WTC11 (cell line): ENCODE data around the gene GRPEL2. TPM values are rescaled to one million over a fixed set of nuclear protein-coding genes. Genes with fewer than 3 reads are reported as not detected.

Source experiments
- ATAC-seq: fragments of 200-7000 bp; cut with Tn5 transposase; 2 replicates; pipeline ENCODE4 v1.10.0; 2021; ENCODE audit warnings: mild to moderate bottlenecking, moderate library complexity
- CTCF ChIA-PET: fragments of 300-600 bp; sonication (Branson Sonifier 250); formaldehyde crosslinking; loops from one replicate; lab custom pipeline; 2021; ENCODE audit warnings: antibody characterized with exemption; lab: Charles Lee
- POLR2A ChIA-PET: fragments of 350-600 bp; sonication (Branson Sonifier 250); formaldehyde crosslinking; loops from one replicate; lab custom pipeline; 2021; ENCODE audit warnings: antibody characterized with exemption; lab: Charles Lee
- DNase-seq: peaks from one replicate; pipeline ENCODE4 v3.0.0; 2021; ENCODE audit warnings: low spot score
- H3K27ac Mint-ChIP-seq: 2 replicates; pipeline ENCODE4 v1.8.0; 2021; ENCODE audit warnings: mixed read lengths
- H3K27me3 Mint-ChIP-seq: 2 replicates; pipeline ENCODE4 v1.8.0; 2021; ENCODE audit warnings: low read depth, mild to moderate bottlenecking, moderate library complexity, mixed read lengths
- H3K36me3 Mint-ChIP-seq: 2 replicates; pipeline ENCODE4 v1.8.0; 2021; ENCODE audit warnings: mixed read lengths
- H3K4me1 Mint-ChIP-seq: 2 replicates; pipeline ENCODE4 v1.8.0; 2022; ENCODE audit warnings: mixed read lengths
- H3K4me3 Mint-ChIP-seq: 2 replicates; pipeline ENCODE4 v1.8.0; 2021; ENCODE audit warnings: mild to moderate bottlenecking, moderate library complexity, mixed read lengths
- H3K9me3 Mint-ChIP-seq: 2 replicates; pipeline ENCODE4 v1.8.0; 2021; ENCODE audit warnings: mixed read lengths
- CBFB ChIP-seq: sonication (generic); formaldehyde crosslinking; IDR thresholded peaks from 2 replicates; pipeline ENCODE4 v1.8.1; 2022; ENCODE audit warnings: mild to moderate bottlenecking, low read depth, missing genetic modification reagents
- ESRRA ChIP-seq: sonication (generic); formaldehyde crosslinking; IDR thresholded peaks from 2 replicates; pipeline ENCODE4 v1.8.1; 2022; ENCODE audit warnings: mild to moderate bottlenecking, missing genetic modification reagents, borderline replicate concordance
- FOXP1 ChIP-seq: sonication (generic); formaldehyde crosslinking; IDR thresholded peaks from 2 replicates; pipeline ENCODE4 v1.8.0; 2022; ENCODE audit warnings: missing genetic modification reagents, mild to moderate bottlenecking, moderate library complexity, borderline replicate concordance
- GRHL2 ChIP-seq: fragments of 250-450 bp; sonication (Bioruptor Pico); IDR thresholded peaks from 2 replicates; pipeline ENCODE4 v1.8.0; 2022; ENCODE audit warnings: mild to moderate bottlenecking, moderate library complexity; ENCODE audit not compliant: insufficient replicate concordance, severe bottlenecking
- MXD4 ChIP-seq: fragments of 250-450 bp; sonication (Bioruptor Pico); IDR thresholded peaks from 2 replicates; pipeline ENCODE4 v1.8.0; 2021; ENCODE audit warnings: mild to moderate bottlenecking, moderate library complexity, borderline replicate concordance
- NR1H2 ChIP-seq: sonication (generic); formaldehyde crosslinking; IDR thresholded peaks from 2 replicates; pipeline ENCODE4 v1.9.0; 2021; ENCODE audit warnings: mild to moderate bottlenecking, moderate library complexity, missing genetic modification reagents
- RELA ChIP-seq: sonication (generic); formaldehyde crosslinking; IDR thresholded peaks from 2 replicates; pipeline ENCODE4 v1.8.1; 2022; ENCODE audit warnings: missing genetic modification reagents, mild to moderate bottlenecking, borderline replicate concordance
- SMAD3 ChIP-seq: sonication (generic); formaldehyde crosslinking; IDR thresholded peaks from 2 replicates; pipeline ENCODE4 v1.8.0; 2022; ENCODE audit warnings: missing genetic modification reagents, mild to moderate bottlenecking, borderline replicate concordance
- ZNF219 ChIP-seq: sonication (generic); formaldehyde crosslinking; IDR thresholded peaks from 2 replicates; pipeline ENCODE4 v1.8.0; 2023; ENCODE audit warnings: missing genetic modification reagents, mild to moderate bottlenecking, borderline replicate concordance
- ZNF396 ChIP-seq: fragments of 250-450 bp; sonication (Bioruptor Pico); IDR thresholded peaks from 2 replicates; pipeline ENCODE4 v1.8.0; 2021; ENCODE audit warnings: mild to moderate bottlenecking, moderate library complexity, borderline replicate concordance
- total RNA-seq: library from RNA; stranded (reverse); gene quantifications from 3 replicates; pipeline ENCODE4 v1.2.3, GENCODE V29; 2021
- TF ChIP-seq, protein P1 (sequence below): sonication (generic); formaldehyde crosslinking; IDR thresholded peaks from 2 replicates; pipeline ENCODE4 v1.8.1; 2022; ENCODE audit warnings: missing genetic modification reagents, borderline replicate concordance
- TF ChIP-seq, protein P2 (sequence below): fragments of 200-600 bp; IDR thresholded peaks from 2 replicates; pipeline ENCODE4 v1.8.0; 2022; ENCODE audit warnings: antibody characterized with exemption
- TF ChIP-seq, protein P3 (sequence below): fragments of 250-450 bp; sonication (Bioruptor Pico); IDR thresholded peaks from 2 replicates; pipeline ENCODE4 v1.8.0; 2021; ENCODE audit warnings: mild to moderate bottlenecking

Gene GRPEL2
- total RNA-seq, 1 experiment from 2014 or later = 48.6 TPM

DNA sequence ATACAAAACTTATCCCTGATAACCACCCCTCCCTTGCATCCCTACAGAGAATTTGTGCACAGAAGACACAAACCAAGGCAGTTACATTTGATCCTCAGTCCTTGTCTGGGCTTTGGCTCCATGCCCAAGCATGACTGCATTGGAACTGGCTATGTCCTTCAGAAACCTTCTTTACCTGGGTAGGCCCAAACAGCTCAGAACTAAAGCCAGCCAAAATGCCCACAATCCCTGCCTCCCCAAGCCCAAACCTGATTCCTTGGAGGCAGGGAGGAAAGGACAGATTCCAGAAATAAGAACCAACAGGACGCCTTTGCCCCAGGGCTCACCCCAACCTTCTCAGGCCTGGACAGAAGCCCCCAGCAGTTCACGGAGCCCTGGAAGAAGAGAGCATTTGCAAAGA is 25.6 kb downstream of the GRPEL2 start (continued):
- TF ChIP-seq, protein P1, sequence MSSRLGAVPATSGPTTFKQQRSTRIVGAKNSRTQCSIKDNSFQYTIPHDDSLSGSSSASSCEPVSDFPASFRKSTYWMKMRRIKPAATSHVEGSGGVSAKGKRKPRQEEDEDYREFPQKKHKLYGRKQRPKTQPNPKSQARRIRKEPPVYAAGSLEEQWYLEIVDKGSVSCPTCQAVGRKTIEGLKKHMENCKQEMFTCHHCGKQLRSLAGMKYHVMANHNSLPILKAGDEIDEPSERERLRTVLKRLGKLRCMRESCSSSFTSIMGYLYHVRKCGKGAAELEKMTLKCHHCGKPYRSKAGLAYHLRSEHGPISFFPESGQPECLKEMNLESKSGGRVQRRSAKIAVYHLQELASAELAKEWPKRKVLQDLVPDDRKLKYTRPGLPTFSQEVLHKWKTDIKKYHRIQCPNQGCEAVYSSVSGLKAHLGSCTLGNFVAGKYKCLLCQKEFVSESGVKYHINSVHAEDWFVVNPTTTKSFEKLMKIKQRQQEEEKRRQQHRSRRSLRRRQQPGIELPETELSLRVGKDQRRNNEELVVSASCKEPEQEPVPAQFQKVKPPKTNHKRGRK (CRISPR knock-in tag) = no peak
- TF ChIP-seq RELA (CRISPR knock-in tag) = no peak

DNA sequence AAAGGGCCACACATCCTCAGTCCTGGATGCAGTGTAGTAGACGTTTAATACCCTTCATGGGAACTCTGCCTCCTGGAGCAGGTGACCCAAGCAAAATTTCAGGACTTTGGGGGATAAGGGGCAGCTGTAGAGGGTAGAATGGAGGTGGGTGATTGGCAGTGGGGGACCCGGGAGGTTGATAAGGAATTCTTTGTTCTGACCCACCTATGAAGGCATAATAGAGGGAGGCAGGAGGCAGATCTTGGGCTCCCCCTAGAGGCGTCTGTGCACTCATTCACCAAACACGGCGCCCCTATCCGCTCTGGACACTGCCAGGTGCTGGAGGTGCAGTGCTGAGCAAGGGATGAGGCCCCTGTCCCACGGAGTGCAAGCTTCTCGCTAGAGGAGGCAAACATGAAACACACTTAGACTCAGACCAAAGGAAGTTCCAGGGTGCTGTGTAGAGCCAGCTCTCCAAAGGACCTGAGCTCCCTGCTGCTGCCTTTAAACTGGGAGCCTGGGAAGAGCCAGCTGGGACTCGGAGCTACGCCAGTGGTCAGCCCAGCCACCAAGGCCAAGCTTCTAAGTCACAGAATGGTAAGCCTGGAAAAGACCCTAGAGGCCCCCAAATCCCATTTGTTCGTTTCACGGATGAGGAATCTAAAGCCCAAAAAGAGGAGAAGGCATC is 26.1 kb downstream of the GRPEL2 start:
- peak; percentile 91 for ATAC-seq
- no peaks in the 10 kb centered on the region for H3K27me3 Mint-ChIP-seq
- no peaks in the 10 kb centered on the region for H3K9me3 Mint-ChIP-seq
- ChIA-PET POLR2A (interaction anchor here (0.5 kb wide), 1 partner anchor 120 kb away, joined by 4 read pairs; no protein-coding TSS in a partner anchor), CTCF (interaction anchor here (0.6 to 8.6 kb wide), 35 partner anchors 8 to 589 kb away, joined by 3 to 146 read pairs (median 5); partner anchors contain the start of genes IL17B, PCYOX1L and SLC26A2)
- no peak overlapping the region for H3K4me3 Mint-ChIP-seq
- DNase-seq = peak; percentile 79
- TF ChIP-seq, protein P2, sequence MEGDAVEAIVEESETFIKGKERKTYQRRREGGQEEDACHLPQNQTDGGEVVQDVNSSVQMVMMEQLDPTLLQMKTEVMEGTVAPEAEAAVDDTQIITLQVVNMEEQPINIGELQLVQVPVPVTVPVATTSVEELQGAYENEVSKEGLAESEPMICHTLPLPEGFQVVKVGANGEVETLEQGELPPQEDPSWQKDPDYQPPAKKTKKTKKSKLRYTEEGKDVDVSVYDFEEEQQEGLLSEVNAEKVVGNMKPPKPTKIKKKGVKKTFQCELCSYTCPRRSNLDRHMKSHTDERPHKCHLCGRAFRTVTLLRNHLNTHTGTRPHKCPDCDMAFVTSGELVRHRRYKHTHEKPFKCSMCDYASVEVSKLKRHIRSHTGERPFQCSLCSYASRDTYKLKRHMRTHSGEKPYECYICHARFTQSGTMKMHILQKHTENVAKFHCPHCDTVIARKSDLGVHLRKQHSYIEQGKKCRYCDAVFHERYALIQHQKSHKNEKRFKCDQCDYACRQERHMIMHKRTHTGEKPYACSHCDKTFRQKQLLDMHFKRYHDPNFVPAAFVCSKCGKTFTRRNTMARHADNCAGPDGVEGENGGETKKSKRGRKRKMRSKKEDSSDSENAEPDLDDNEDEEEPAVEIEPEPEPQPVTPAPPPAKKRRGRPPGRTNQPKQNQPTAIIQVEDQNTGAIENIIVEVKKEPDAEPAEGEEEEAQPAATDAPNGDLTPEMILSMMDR = peak; percentile 80
- TF ChIP-seq CBFB (CRISPR knock-in tag) = no peak
- H3K36me3 Mint-ChIP-seq = no peaks in the 10 kb centered on the region; the same call in 1 of the 2 replicates
- H3K4me1 Mint-ChIP-seq = peaks cover 15% of the 10 kb centered on the region
- H3K27ac Mint-ChIP-seq = no peak overlapping the region

DNA sequence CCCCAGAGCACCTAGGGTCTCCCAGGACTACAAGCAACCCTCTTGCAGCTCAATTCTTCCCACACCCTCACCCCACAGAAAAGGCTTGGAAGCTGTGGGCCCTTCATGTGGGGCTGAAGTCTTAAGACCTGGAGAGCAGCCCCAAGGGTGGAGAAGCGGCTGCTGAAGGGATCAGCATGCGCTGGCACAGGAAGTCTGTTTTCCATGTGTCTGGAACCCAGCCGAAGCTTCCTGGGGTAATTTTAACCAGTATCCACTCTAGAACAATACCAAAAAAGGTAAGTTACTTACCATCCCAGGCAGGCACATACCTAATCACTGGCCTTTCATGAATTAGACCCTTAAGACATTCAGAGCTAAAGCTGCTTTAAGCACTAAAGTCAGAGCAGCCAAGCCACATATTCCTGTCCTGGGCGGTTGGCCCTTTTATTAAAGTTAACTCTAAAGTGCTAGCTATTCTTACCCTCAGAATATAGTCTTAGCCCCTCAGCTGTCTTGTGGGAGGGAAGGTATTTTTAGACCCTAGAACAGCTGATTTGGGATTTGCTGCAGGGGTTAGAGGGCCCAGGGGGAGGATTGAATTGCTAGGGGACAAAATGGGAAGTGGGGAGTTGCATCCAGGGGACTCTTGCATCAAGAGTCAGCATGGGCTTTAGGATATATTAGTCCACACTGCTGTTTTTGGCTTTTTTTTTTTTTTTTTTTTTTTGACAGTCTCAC is 26.9 kb downstream of the GRPEL2 start:
- ChIA-PET CTCF (interaction anchor here (0.6 to 8.6 kb wide), 33 partner anchors 10 to 588 kb away, joined by 3 to 146 read pairs (median 5); partner anchors contain the start of genes PCYOX1L and SLC26A2), POLR2A (interaction anchor here (0.5 kb wide), 1 partner anchor 119 kb away, joined by 4 read pairs; no protein-coding TSS in a partner anchor)
- H3K27me3 Mint-ChIP-seq = no peaks in the 10 kb centered on the region
- H3K4me1 Mint-ChIP-seq = peaks cover 12% of the 10 kb centered on the region
- no peaks in the 10 kb centered on the region; the same call in 1 of the 2 replicates for H3K36me3 Mint-ChIP-seq
- H3K9me3 Mint-ChIP-seq = 0 out of 2 replicates have a peak, but pooled peaks cover under 1% of the 10 kb centered on the region
- H3K27ac Mint-ChIP-seq = no peak overlapping the region
- TF ChIP-seq NR1H2 (CRISPR knock-in tag) = no peak
- H3K4me3 Mint-ChIP-seq = no peak overlapping the region
- ATAC-seq = no peak
- DNase-seq = no peak

DNA sequence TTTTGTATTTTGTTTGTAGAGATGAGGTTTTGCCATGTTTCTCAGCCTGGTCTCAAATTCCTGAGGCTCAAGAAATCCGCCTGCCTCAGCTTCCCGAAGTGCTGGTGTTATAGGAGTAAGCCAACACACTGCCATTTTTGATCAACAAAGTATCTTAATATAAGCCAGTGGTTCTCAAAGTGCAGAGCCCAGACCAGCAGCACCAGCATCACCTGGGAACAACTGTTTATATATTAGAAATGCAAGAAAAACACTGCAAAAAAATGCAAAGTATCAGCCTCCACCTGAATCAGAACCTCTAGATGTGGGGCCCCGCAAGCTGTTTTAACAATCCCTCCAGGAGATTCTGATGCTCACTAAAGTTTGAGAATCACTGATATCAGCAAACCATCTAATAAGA is 27.6 kb downstream of the GRPEL2 start:
- DNase-seq = no peak
- ChIA-PET POLR2A (no interaction called here), CTCF (interaction anchor here (0.6 to 8.6 kb wide), 12 partner anchors 9 to 249 kb away, joined by 3 to 146 read pairs (median 4); partner anchors contain the start of gene PCYOX1L)
- Mint-ChIP-seq H3K27ac (no peak overlapping the region), H3K36me3 (no peaks in the 10 kb centered on the region; the same call in 1 of the 2 replicates), H3K4me3 (no peak overlapping the region), H3K27me3 (no peaks in the 10 kb centered on the region), H3K4me1 (peaks cover 6% of the 10 kb centered on the region), H3K9me3 (0 out of 2 replicates have a peak, but pooled peaks cover 4% of the 10 kb centered on the region)
- no peak for TF ChIP-seq FOXP1
- no peak for TF ChIP-seq ZNF219 (CRISPR knock-in tag)
- TF ChIP-seq, protein P3, sequence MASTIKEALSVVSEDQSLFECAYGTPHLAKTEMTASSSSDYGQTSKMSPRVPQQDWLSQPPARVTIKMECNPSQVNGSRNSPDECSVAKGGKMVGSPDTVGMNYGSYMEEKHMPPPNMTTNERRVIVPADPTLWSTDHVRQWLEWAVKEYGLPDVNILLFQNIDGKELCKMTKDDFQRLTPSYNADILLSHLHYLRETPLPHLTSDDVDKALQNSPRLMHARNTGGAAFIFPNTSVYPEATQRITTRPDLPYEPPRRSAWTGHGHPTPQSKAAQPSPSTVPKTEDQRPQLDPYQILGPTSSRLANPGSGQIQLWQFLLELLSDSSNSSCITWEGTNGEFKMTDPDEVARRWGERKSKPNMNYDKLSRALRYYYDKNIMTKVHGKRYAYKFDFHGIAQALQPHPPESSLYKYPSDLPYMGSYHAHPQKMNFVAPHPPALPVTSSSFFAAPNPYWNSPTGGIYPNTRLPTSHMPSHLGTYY (CRISPR knock-in tag) = no peak
- TF ChIP-seq ZNF396 = no peak
- TF ChIP-seq MXD4 (CRISPR knock-in tag) = no peak
- TF ChIP-seq GRHL2 = no peak
- TF ChIP-seq ESRRA (CRISPR knock-in tag) = no peak
- TF ChIP-seq SMAD3 (CRISPR knock-in tag) = no peak
- ATAC-seq = no peak
